NCI-H146 (cell line): ENCODE data around the gene COL23A1.

Experiments
- DNase-seq: peaks from one replicate; lab custom pipeline; 2025; lab: John Stamatoyannopoulos, UW

Gene COL23A1

GRCh38 chr5:178434016-178434761, 156.0 kb downstream of the COL23A1 start:
- DNase-seq: no peak

- no peak for DNase-seq
Observed at GRCh38 chr5:178433273-178433775, 156.9 kb downstream of the COL23A1 start.

- DNase-seq: no peak
Observed at GRCh38 chr5:178432421-178433272, 157.5 kb downstream of the COL23A1 start.

GRCh38 chr5:178431782-178432165, 158.4 kb downstream of the COL23A1 start:
- no peak for DNase-seq

GRCh38 chr5:178431063-178431781, 159.0 kb downstream of the COL23A1 start:
- DNase-seq: no peak

- no peak for DNase-seq
Observed at GRCh38 chr5:178430186-178431062, 159.8 kb downstream of the COL23A1 start.

- no peak for DNase-seq
Observed at GRCh38 chr5:178429491-178430185, 160.6 kb downstream of the COL23A1 start.

GRCh38 chr5:178429156-178429468, 161.1 kb downstream of the COL23A1 start:
- no peak for DNase-seq

GRCh38 chr5:178428341-178429155, 161.6 kb downstream of the COL23A1 start:
- no peak for DNase-seq

GRCh38 chr5:178427576-178428197, 162.5 kb downstream of the COL23A1 start:
- no peak for DNase-seq

GRCh38 chr5:178426326-178427130, 163.7 kb downstream of the COL23A1 start:
- no peak for DNase-seq

- DNase-seq: no peak
Observed at GRCh38 chr5:178425621-178426068, 164.5 kb downstream of the COL23A1 start.

GRCh38 chr5:178424810-178425177, 165.4 kb downstream of the COL23A1 start:
- no peak for DNase-seq

- DNase-seq: no peak
Observed at GRCh38 chr5:178423901-178424809, 166.0 kb downstream of the COL23A1 start.

- no peak for DNase-seq
Observed at GRCh38 chr5:178423431-178423830, 166.8 kb downstream of the COL23A1 start.

- no peak for DNase-seq
Observed at GRCh38 chr5:178422400-178422775, 167.8 kb downstream of the COL23A1 start.

GRCh38 chr5:178421699-178422399, 168.3 kb downstream of the COL23A1 start:
- DNase-seq: no peak
